NT2/D1 (cell line): ENCODE measurements around the gene MAP3K20.

Experiments used
- DNase-seq: peaks from one replicate; pipeline ENCODE4 v3.0.0-alpha.2; 2011; ENCODE audit warnings: low read depth, low spot score
- H3K27me3 ChIP-seq: 2 replicates; pipeline ENCODE4 v1.6.0; 2011; ENCODE audit warnings: mild to moderate bottlenecking; ENCODE audit not compliant: insufficient read length, insufficient read depth
- H3K36me3 ChIP-seq: 2 replicates; pipeline ENCODE4 v1.6.1; 2011; ENCODE audit warnings: mild to moderate bottlenecking, low read length, mixed read lengths; ENCODE audit not compliant: insufficient read depth, insufficient read length
- H3K4me1 ChIP-seq: 2 replicates; pipeline ENCODE4 v1.5.1; 2011; ENCODE audit not compliant: insufficient read depth, insufficient read length
- H3K4me3 ChIP-seq: 2 replicates; pipeline ENCODE4 v1.5.1; 2011; ENCODE audit warnings: low read depth; ENCODE audit not compliant: insufficient read length
- H3K9ac ChIP-seq: 2 replicates; pipeline ENCODE4 v1.6.0; 2011; ENCODE audit warnings: low read depth; ENCODE audit not compliant: insufficient read length
- H3K9me3 ChIP-seq: 2 replicates; pipeline ENCODE4 v1.5.1; 2011; ENCODE audit warnings: mild to moderate bottlenecking, low read length; ENCODE audit not compliant: insufficient read depth
- SUZ12 ChIP-seq: IDR thresholded peaks from 2 replicates; pipeline ENCODE4 v1.6.1; 2011; ENCODE audit not compliant: insufficient read length, insufficient read depth; ENCODE audit errors: extremely low read depth
- YY1 ChIP-seq: IDR thresholded peaks from 2 replicates; pipeline ENCODE4 v1.6.1; 2011; ENCODE audit not compliant: insufficient read length, insufficient read depth
- ZNF274 ChIP-seq: IDR thresholded peaks from 2 replicates; pipeline ENCODE4 v1.6.1; 2011; ENCODE audit warnings: mild to moderate bottlenecking, low read depth, low read length

The MAP3K20 gene

DNA sequence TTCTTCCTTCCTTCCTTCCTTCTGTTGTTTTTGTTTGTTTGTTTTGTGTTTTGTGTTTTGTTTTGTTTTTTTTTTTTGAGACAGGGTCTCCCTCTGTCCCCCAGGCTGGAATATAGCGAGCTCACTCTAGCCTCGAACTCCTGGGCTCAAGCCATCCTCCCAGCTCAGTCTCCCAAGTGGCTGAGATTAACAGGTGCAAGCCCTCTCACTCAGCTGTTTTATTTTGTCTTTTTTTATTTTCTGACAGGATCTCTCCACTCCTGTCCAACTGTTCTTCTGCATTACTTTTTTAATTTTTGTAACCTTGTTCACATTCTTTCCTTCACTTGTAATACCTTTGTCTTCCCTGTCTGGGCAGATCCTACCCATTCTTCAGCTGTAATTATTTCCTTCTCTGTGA is 23.6 kb downstream of the MAP3K20 start:
- H3K4me3 ChIP-seq: no peak overlapping the region
- H3K27me3 ChIP-seq: no peaks in the 10 kb centered on the region
- H3K9ac ChIP-seq: no peak overlapping the region
- H3K4me1 ChIP-seq: no peaks in the 10 kb centered on the region
- peaks cover 11% of the 10 kb centered on the region for H3K36me3 ChIP-seq
- no peaks in the 10 kb centered on the region for H3K9me3 ChIP-seq
- no peak for DNase-seq
- TF ChIP-seq SUZ12: no peak
- no peak for TF ChIP-seq ZNF274
- no peak for TF ChIP-seq YY1

- no peak for DNase-seq
- TF ChIP-seq YY1 (no peak), ZNF274 (no peak), SUZ12 (no peak)
Observed at GRCh38 chr2:173099804-173100203, 24.2 kb downstream of the MAP3K20 start.

GRCh38 chr2:173101687-173102086 is 26.0 kb downstream of the MAP3K20 start:
- TF ChIP-seq YY1: no peak
- TF ChIP-seq SUZ12: no peak
- TF ChIP-seq ZNF274: no peak
- Histone ChIP-seq H3K4me1 (no peaks in the 10 kb centered on the region), H3K9ac (no peak overlapping the region), H3K27me3 (no peaks in the 10 kb centered on the region), H3K36me3 (peaks cover 8% of the 10 kb centered on the region), H3K9me3 (no peaks in the 10 kb centered on the region), H3K4me3 (no peak overlapping the region)
- no peak for DNase-seq

More at GRCh38 chr2:173099804-173100203, 24.2 kb downstream of the MAP3K20 start:
- Histone ChIP-seq H3K36me3 (peaks cover 11% of the 10 kb centered on the region), H3K27me3 (no peaks in the 10 kb centered on the region), H3K4me3 (no peak overlapping the region), H3K9me3 (no peaks in the 10 kb centered on the region), H3K4me1 (no peaks in the 10 kb centered on the region), H3K9ac (no peak overlapping the region)

- no peak for DNase-seq
- Histone ChIP-seq H3K36me3 (peaks cover 5% of the 10 kb centered on the region), H3K27me3 (no peaks in the 10 kb centered on the region), H3K4me1 (no peaks in the 10 kb centered on the region), H3K9me3 (no peaks in the 10 kb centered on the region), H3K9ac (no peak overlapping the region), H3K4me3 (no peak overlapping the region)
- TF ChIP-seq SUZ12 (no peak), YY1 (no peak), ZNF274 (no peak)
Observed at GRCh38 chr2:173104156-173104555, 28.5 kb downstream of the MAP3K20 start.

DNA sequence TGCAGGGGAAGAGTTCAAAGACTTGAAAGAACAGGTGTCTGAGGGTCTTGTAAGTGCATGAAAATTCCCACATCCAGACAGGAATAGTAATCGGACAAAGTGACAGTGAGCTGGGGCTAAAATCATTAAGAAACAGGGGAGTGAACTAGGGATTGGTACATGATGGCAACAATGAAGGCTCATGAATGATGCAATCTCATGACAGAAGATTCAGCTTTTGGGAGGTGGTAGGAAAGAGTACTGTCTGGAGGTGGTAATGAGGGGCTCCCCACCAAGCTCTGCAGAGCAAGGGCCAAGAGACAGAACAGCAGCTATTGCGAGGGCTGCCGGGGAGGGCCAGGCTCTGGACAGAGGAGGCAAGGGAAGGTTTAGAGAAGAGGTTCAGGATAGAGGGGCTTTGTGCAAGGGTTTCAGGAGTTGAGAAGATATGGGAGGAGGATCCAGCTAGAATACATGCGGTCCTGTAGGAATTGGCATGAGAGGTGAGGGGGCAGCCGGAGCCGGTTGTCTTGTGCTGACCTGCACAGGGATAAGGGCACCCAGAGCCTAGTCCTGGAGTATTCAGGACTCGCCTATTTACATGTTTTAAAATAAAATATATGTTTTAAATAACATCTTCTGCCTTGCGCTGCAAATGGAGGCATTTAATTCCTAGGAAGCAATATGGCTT is 31.4 kb downstream of the MAP3K20 start:
- no peak overlapping the region for H3K9ac ChIP-seq
- TF ChIP-seq ZNF274: no peak
- no peak for TF ChIP-seq YY1
- no peak for TF ChIP-seq SUZ12
- H3K4me3 ChIP-seq: no peak overlapping the region
- no peaks in the 10 kb centered on the region for H3K4me1 ChIP-seq
- H3K9me3 ChIP-seq: no peaks in the 10 kb centered on the region
- no peaks in the 10 kb centered on the region for H3K27me3 ChIP-seq
- DNase-seq: no peak
- no peaks in the 10 kb centered on the region for H3K36me3 ChIP-seq

DNA sequence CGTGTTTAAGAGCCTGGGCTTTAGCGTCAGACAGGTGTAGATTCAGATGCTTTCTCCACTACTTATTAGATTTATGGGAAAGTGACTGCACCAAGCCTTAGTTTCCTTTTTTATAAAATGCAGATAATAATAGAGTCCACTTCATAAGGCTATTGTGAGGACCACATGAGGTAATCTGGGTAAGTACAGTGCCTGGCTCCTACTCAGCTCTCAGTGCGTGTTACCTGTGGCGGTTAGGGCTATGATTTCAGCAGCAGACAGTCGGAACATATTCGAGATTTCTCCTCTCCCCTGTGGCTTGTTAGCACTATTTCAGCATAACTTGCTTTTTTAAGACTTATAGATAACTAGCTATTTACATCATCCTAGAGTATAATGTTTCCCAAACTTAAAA is 32.0 kb downstream of the MAP3K20 start:
- no peaks in the 10 kb centered on the region for H3K27me3 ChIP-seq
- no peak for DNase-seq
- TF ChIP-seq SUZ12 (no peak), ZNF274 (no peak), YY1 (no peak)

DNA sequence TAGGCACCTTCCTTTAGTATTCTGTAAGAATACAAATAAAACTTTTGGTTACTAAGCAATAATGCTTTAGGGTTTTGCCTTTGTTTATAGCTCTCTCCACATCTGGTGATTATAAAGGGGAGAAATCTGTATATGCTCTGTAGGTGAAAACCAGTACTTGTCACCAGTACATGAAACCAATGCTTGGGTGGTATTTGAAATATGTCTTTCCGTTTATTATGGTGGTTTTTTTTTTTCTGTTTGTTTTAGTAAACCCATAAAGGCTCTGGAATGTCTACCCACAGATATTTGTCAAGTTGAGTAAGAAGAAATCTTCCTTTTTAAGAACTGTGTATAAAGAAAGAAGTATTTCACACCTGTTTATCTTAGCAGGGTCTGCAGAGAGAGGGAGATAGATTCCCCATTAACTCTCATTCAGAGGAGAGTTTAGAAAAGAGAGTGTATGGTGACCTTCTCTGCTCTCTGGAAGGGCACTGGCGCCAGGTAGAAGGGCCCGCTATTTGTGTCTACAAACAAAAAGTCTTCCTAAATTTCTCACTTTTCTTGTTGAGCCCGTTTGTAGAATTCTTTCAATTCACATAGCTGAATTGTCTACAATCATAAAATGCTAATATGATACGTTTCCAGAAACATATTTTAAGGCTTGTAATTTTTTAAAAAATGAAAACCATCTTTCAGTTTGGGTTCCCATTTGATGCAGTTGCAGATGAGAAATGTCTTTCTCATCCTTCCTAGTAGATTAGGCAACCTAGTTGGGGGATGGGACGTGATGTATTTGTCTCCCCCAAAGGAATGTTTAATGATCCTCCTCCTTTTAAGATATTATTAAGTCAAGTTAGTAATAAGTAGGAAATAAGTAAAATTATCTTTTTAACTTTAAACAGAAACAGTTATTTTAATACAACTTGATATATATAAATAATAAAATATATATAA is 33.9 kb downstream of the MAP3K20 start:
- H3K9ac ChIP-seq: no peak overlapping the region
- H3K9me3 ChIP-seq: no peaks in the 10 kb centered on the region
- no peak for TF ChIP-seq YY1
- no peak for TF ChIP-seq SUZ12
- TF ChIP-seq ZNF274: no peak

More for the DNA sequence above, 32.0 kb downstream of the MAP3K20 start:
- Histone ChIP-seq H3K9me3 (no peaks in the 10 kb centered on the region), H3K4me1 (no peaks in the 10 kb centered on the region), H3K4me3 (no peak overlapping the region), H3K9ac (no peak overlapping the region), H3K36me3 (no peaks in the 10 kb centered on the region)

More for the DNA sequence above, 33.9 kb downstream of the MAP3K20 start:
- Histone ChIP-seq H3K4me3 (no peak overlapping the region), H3K36me3 (no peaks in the 10 kb centered on the region), H3K4me1 (no peaks in the 10 kb centered on the region), H3K27me3 (no peaks in the 10 kb centered on the region)
- DNase-seq: no peak
